H1 (cell line): ENCODE data around the gene GNG7.

Experiments
- CTCF ChIP-seq, 3 experiments: IDR thresholded peaks; 1 replicate in 2 of 3; 2 replicates in 1 of 3; pipeline versions ENCODE4 v1.5.1 to v1.6.1; 2011; ENCODE audit warnings: low read length in 3 of 3, mild to moderate bottlenecking in 3 of 3, inconsistent platforms in 2 of 3, low read depth in 1 of 3, moderate library complexity in 1 of 3; ENCODE audit not compliant: insufficient read depth in 1 of 3; ENCODE audit errors: control extremely low read depth in 1 of 3
- NRF1 ChIP-seq: IDR thresholded peaks from 2 replicates; pipeline ENCODE4 v1.6.1; 2011; ENCODE audit warnings: mild to moderate bottlenecking, low read depth, low read length, improper control_type of control experiment
- POLR2A ChIP-seq, 2 experiments: IDR thresholded peaks; 1 replicate in 1 of 2; 2 replicates in 1 of 2; pipeline ENCODE4 v1.6.1; 2011; ENCODE audit warnings: low read depth in 2 of 2, low read length in 2 of 2, mild to moderate bottlenecking in 2 of 2; ENCODE audit errors: control extremely low read depth in 1 of 2
- POLR2AphosphoS5 ChIP-seq: IDR thresholded peaks from 2 replicates; pipeline ENCODE4 v1.6.1; 2011; ENCODE audit warnings: low read depth, low read length
- SP2 ChIP-seq: IDR thresholded peaks from 2 replicates; pipeline ENCODE4 v1.6.1; 2012; ENCODE audit warnings: mild to moderate bottlenecking, low read length, inconsistent platforms
- TBP ChIP-seq: IDR thresholded peaks from 2 replicates; pipeline ENCODE4 v1.6.1; 2011; ENCODE audit warnings: low read depth, low read length, improper control_type of control experiment

DNA sequence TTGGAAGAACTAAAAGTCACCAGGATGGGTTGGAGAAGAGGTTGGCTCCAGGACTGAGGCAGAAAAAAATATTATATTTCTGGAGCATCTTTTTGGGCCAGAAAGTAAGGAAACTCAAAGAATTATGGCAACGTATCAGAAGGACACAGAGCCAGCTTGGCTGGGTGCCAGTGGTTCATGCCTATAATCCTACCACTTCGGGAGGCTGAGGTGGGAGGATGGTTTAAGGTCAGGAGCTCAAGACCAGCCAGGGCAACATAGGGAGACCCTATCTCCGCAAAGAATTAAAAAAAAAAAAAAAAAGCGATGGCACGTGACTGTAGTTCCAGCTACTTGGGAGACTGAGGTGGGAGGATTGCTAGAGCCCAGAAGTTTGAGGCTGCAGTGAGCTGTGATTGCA, 118.5 kb downstream of the GNG7 start:
- TF ChIP-seq CTCF (IDR thresholded peaks at IDR 0.05; ENCODE audit: control extremely low read depth in 1 of 3, insufficient read depth in 1 of 3, low read depth in 1 of 3, low read length in 3 of 3): no peak
- TF ChIP-seq POLR2AphosphoS5: no peak
- no peak for TF ChIP-seq POLR2A (IDR thresholded peaks at IDR 0.05; ENCODE audit: control extremely low read depth in 1 of 2, low read depth in 2 of 2, low read length in 2 of 2)
- no peak for TF ChIP-seq NRF1
- no peak for TF ChIP-seq SP2
- TF ChIP-seq TBP: no peak
